ENCODE data around the gene PNRC2.
"Not testable (repeated sequence)": the region's sequence is repeated elsewhere in the genome, so short reads cannot be mapped to it uniquely, and the experiment has no call there.

The PNRC2 gene

DNA sequence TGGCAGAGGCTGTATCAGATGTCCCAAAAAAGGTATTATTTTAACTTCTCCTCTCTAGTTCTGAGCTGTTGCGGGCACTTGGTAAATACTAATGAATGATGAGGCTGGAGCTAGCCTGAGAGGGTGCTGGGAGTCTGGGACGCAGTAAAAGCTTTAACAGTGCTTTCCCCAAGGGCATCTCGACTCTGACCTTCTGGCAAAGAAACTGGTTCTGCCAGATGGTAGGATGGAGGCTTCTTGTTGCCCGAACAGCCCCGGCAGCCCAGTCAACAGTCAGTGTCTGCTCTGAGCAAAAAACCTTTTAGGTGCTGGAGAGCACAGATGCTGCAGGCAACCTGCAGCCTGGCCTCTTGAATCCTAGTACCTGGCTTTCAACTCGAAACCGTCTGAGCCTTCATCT, 2.5 kb upstream of the PNRC2 start:
- DNase-seq: no peak

- DNase-seq: not testable (repeated sequence)
Measured at GRCh38 chr1:23958040-23958809, 1.4 kb upstream of the PNRC2 start.

- DNase-seq: peak; percentile 94
Measured at GRCh38 chr1:23958810-23959460, 693 bp upstream of the PNRC2 start.

DNA sequence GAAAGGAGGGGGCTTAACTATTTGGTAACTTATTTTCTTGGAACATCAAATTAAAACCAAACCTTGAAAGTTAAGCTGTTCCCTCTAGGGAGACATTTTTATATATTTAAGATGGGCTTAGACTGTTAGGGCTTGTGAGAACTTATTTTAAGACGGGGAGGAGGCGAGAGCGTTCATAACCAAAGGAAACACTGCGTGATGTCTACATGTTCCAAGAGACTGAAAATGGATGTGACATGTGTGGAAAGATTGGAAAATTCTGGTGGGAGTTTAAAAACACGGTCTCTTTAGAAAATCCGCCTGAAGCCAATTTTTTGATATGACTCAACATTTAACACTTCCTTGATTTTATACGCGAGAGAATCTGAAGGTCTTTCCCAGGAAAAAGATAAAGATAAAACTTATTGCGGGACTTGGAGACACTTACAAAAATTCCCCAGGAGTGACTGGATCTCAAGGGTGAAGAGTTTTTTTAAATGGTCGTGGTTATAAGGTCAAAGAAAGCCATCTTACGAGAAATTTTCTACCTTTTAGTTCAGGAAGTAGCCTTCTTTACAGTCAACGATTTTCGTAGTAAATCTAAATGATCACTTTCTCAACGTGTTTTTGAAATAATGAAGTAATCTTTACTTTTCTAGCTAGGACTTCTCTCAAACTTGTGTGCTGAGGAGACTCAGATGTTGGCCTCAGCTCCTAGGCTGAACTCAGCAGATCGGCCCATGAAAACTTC, 828 bp downstream of the PNRC2 start:
- DNase-seq: no peak

DNA sequence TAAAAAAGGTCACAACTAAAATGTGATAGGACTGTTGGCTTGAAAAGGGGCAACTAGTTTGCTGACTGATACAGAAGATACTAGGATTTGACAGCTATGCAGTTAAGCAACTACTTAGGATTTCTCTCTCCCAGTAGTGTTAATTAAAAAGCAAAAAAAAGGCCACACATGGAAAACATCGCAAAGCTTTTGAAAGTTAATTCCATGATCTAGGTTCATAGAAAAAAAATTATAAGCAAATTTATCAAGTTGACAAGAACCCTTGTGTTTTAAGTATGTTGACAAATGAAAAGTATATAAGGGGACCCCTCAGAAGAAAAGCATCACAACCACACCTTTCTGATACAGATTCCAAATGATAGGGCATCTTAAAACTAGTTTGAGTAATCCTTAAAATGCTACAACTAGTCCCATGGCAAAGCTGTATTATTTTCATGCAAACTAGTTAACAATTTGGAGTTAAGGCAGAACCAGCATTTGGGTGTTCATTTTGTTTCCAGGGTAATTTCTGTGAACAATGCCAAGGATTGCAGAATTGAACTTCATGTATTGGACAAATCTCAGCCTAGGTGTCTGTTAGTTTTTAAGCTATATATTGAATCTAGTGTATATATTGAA, 4.1 kb downstream of the PNRC2 start:
- DNase-seq: no peak

DNA sequence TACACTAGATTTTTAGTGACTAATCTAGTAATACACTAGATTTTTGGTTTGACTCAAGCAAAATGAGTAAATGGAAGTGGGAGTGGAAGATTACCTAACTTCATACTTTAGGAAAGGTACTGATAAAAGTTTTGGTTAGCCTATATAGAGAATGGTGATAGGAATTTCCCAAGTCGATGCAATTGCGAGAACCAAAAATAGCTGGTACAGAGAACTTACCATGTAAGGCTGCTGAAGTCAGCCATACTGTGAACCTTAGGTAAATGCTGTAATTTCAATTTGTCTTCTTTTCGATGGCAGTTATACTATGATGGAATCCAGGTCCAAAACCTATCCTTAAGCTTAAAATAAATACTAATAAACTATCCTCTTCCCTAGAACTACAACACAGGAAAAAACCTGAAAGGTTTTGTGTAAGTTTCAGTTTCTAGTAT, 4.6 kb downstream of the PNRC2 start:
- no peak for DNase-seq

- no peak for DNase-seq
Measured at GRCh38 chr1:23964790-23965740, 5.4 kb downstream of the PNRC2 start.

GRCh38 chr1:23966973-23967493, 7.4 kb downstream of the PNRC2 start:
- DNase-seq: no peak

GRCh38 chr1:23967871-23968270, 8.2 kb downstream of the PNRC2 start:
- DNase-seq: no peak

GRCh38 chr1:23977187-23977853, 17.7 kb downstream of the PNRC2 start:
- DNase-seq: no peak

- DNase-seq: no peak
Measured at GRCh38 chr1:23977854-23978191, 18.2 kb downstream of the PNRC2 start.

GRCh38 chr1:23978805-23979204, 19.2 kb downstream of the PNRC2 start:
- no peak for DNase-seq

GRCh38 chr1:23979387-23979880, 19.8 kb downstream of the PNRC2 start:
- no peak for DNase-seq

DNA sequence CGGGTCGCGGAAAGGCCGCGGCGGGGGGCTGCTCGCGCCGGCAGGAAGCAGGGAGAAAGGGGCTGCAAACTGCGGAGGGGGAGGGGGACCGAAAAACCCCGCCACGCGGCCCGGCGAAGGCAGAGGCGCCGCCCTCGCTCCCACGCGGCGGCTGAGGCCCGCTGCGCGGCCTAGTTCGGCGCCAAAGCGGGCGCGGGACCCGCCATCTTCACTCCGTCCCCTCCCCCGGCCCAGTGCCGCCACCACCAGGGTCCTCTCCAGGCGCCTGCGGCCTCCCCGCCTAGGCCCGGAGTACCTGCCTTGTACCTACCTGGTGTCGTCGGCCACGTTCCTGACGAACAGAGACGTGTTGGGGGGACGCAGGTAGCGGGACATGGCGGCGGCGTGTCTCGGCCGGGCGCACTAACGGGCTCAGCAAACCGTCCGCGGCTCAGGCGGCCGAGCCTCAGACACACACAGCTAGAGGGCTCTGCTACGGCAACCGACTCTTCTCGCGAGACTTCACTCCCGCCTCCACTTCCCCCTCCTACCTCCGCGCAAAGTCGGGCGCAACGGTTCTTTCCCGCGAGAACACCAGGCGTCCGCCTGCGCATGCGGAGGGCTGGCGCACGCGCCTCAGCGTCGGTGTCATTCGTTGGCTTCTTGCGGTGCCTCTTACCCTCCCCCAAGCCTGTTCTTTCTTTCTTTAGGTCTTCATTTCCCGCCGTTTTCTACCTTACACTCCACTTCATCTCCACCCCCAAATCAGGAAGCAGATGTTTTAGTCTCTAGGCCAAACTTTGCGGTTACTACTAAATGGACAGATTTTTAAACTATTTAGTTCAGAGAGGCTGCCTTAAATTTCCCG, 20.5 kb downstream of the PNRC2 start, which contains the start of gene SRSF10:
TSS of gene SRSF10 (minus strand) at position 447 of the 847 bp plus-strand sequence. CDS start at position 375, 72 bp downstream.
- DNase-seq: peak; percentile 99

- peak; percentile 65 for DNase-seq
Measured at GRCh38 chr1:23980728-23981070, 21.1 kb downstream of the PNRC2 start.

DNA sequence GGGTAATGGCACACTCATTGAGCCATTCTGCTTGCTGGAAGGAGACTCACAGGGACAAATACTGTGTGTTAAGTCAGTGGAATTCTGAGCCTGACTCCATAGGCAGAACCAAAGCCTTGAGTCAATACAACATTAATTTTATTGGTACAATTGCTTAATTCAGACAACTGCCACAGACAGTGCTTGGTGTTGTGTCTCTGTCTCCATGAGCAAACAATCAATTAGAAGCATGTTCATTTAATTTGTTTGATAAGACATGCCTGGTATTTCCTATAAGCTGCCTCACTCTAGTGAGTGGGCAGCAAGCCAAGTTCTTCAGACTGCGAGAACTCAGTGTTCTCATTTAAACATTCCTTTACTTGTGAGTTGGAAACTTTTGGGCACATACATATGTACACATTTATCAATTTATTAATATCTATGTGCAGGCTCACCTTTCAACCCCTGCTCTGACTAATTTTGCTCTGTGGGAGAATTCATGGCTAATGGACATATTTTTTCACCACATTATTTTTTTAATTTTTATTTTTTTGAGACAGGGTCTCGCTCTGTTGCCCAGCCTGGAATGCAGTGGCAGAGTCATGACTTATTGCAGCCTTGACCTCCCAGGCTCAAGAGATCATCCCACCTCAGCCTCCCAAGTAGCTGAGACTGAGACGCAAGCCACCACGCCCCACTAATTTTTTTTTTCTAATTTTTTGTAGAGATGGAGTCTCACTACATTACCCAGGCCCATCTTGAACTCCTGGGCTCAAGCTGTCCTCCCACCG, 25.0 kb downstream of the PNRC2 start:
- no peak for DNase-seq

GRCh38 chr1:23987038-23987437, 27.4 kb downstream of the PNRC2 start:
- not testable (repeated sequence) for DNase-seq

GRCh38 chr1:23989263-23989662, 29.6 kb downstream of the PNRC2 start:
- DNase-seq: no peak

DNA sequence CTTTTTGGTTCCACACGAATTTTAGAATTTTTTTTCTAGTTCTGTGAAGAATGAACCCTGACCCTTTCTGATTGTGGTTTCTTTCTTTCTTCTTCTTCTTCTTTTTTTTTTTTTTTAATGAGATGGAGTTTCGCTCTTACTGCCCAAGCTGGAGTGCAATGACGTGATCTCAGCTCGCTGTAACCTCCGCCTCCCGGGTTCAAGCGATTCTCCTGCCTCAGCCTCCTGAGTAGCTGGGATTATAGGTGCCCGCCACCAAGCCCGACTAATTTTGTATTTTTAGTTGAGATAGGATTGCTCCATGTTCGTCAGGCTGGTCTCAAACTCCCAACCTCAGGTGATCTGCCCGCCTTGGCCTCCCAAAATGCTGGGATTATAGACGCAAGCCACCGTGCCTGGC, 32.4 kb downstream of the PNRC2 start:
- not testable (repeated sequence) for DNase-seq
